ENCODE results near the gene SIRPA. TPM values are rescaled to one million over a fixed set of nuclear protein-coding genes. Genes with fewer than 3 reads are reported as not detected.

Gene SIRPA
- total and polyA plus RNA-seq, 2 of the 8 experiments (the other 6 are each of a cell fraction or from before 2014, with no cell fraction given), result 3.9 to 4.3 TPM

GRCh38 chr20:1922786-1923185 lies 27.6 kb downstream of the SIRPA start:
- POLR2A ChIA-PET (ENCODE audit: partially characterized antibody), result no interaction called here
- Histone ChIP-seq H4K91ac (replicated peaks; ENCODE audit: insufficient read length, low read length) (no peak overlapping the region), H3K4me2 (ENCODE audit: insufficient read depth in 1 of 2, low read depth in 2 of 2, low read length in 2 of 2) (no peak overlapping the region), H2BK20ac (ENCODE audit: low read length) (0 out of 2 replicates have a peak overlapping the region, but pooled peaks have one; percentile 52), H3K4me3 (ENCODE audit: extremely low read depth in 1 of 4, insufficient read depth in 2 of 4, low read depth in 3 of 4, low read length in 4 of 4) (no peak overlapping the region), H2AK5ac (ENCODE audit: low read depth, low read length) (peak overlapping the region; percentile 40; the same call in 1 of the 2 replicates), H3K36me3 (ENCODE audit: control insufficient read depth in 2 of 4, insufficient read depth in 4 of 4, low read length in 3 of 4) (no peaks in the 10 kb centered on the region; a peak in 1 of 8 replicates), H3K9ac (replicated peaks in 1 of 4; ENCODE audit: extremely low read depth in 1 of 4, low read depth in 3 of 4, low read length in 3 of 4) (no peak overlapping the region), H3K56ac (replicated peaks; ENCODE audit: insufficient read length, low read depth, low read length) (no peak overlapping the region), H2BK120ac (replicated peaks; ENCODE audit: low read depth, low read length) (no peak overlapping the region), H2AFZ (ENCODE audit: low read length) (no peak overlapping the region), H3K79me2 (ENCODE audit: control insufficient read depth in 1 of 2, insufficient read depth in 2 of 2, low read length in 2 of 2) (no peaks in the 10 kb centered on the region), H3K27me3 (replicated peaks in 1 of 4; ENCODE audit: control insufficient read depth in 3 of 4, extremely low read depth in 1 of 4, insufficient read depth in 3 of 4, low read length in 3 of 4) (no peaks in the 10 kb centered on the region), H3K27ac (ENCODE audit: low read depth, low read length) (no peak overlapping the region), H3K79me1 (ENCODE audit: low read depth, low read length) (no peaks in the 10 kb centered on the region), H3K23me2 (ENCODE audit: low read depth, low read length) (no peaks in the 10 kb centered on the region), H3K14ac (ENCODE audit: insufficient read length) (no peak overlapping the region), H3K4ac (replicated peaks; ENCODE audit: insufficient read length, low read depth, low read length) (no peak overlapping the region), H4K5ac (ENCODE audit: insufficient read length, low read depth, low read length) (no peak overlapping the region), H3K18ac (ENCODE audit: extremely low read depth, low read length) (no peak overlapping the region), H2BK15ac (ENCODE audit: low read length) (peak overlapping the region; percentile 24; the same call in 1 of the 2 replicates), H2BK5ac (ENCODE audit: low read depth, low read length) (no peak overlapping the region; the same call in 1 of the 2 replicates), H3K4me1 (replicated peaks in 1 of 4; ENCODE audit: control insufficient read depth in 3 of 4, insufficient read depth in 4 of 4, low read length in 3 of 4) (no peaks in the 10 kb centered on the region; a peak in 2 of 7 replicates), H3K23ac (ENCODE audit: insufficient read length) (no peak overlapping the region), H2BK12ac (ENCODE audit: low read depth, low read length) (no peak overlapping the region), H4K20me1 (replicated peaks in 1 of 2; ENCODE audit: control insufficient read depth in 1 of 2, insufficient read depth in 2 of 2, low read length in 2 of 2) (no peaks in the 10 kb centered on the region), H4K8ac (ENCODE audit: extremely low read depth, insufficient read depth, low read length) (no peak overlapping the region), H3K9me3 (ENCODE audit: insufficient read depth in 2 of 2, low read depth in 1 of 2, low read length in 1 of 2) (no peaks in the 10 kb centered on the region)
- FAIRE-seq (no peak), DNase-seq (ENCODE audit: low read depth in 1 of 2, low spot score in 2 of 2) (no peak)
- CTCF ChIA-PET (ENCODE audit: partially characterized antibody), result interaction anchor here (1.1 to 1.4 kb wide), 2 partner anchors 9 to 21 kb away, joined by 3 read pairs; no protein-coding TSS in a partner anchor
- TF ChIP-seq ATF2 (IDR thresholded peaks at IDR 0.05; ENCODE audit: low read length) (no peak), CBX8 (IDR thresholded peaks at IDR 0.05; ENCODE audit: borderline replicate concordance, low read depth, low read length) (no peak)
